Endothelial cell of umbilical vein (primary cell): ENCODE data around the gene ADRB2. TPM values are rescaled to one million over a fixed set of nuclear protein-coding genes. Genes with fewer than 3 reads are reported as not detected.

ENCODE experiments used
- BruUV-seq: library from RNA; stranded (reverse); fragments of 400-500 nt; replicated peaks from 2 replicates; lab custom pipeline; 2021; lab: Mats Ljungman, UMichigan
- CTCF ChIA-PET: fragments of 300-600, 350-600 bp; sonication (Branson Sonifier 250); formaldehyde crosslinking; loops from one replicate; lab custom pipeline; 2021; ENCODE audit warnings: antibody characterized with exemption, inconsistent platforms; lab: Charles Lee
- POLR2A ChIA-PET: fragments of 300-600, 350-600 bp; sonication (Branson Sonifier 250); formaldehyde crosslinking; loops from one replicate; lab custom pipeline; 2021; ENCODE audit warnings: antibody characterized with exemption, inconsistent platforms; lab: Charles Lee
- DNase-seq: peaks from one replicate; pipeline ENCODE4 v3.0.0-alpha.2; 2011; ENCODE audit warnings: low read depth, low spot score
- FAIRE-seq: peaks from 2 replicates; lab custom pipeline; 2011; peaks lifted over from hg19 to GRCh38; lab: Jason Lieb, UNC
- H2AFZ ChIP-seq: 2 replicates; pipeline ENCODE4 v1.6.0; 2012; ENCODE audit warnings: low read depth, low read length, control low read depth, inconsistent platforms
- H3K27ac ChIP-seq: 2 replicates; pipeline ENCODE4 v1.5.1; 2011; ENCODE audit warnings: low read depth, mild to moderate bottlenecking, control low read depth, low read length, moderate library complexity; ENCODE audit not compliant: insufficient read depth
- H3K27me3 ChIP-seq, 2 experiments: 2 replicates each; pipeline versions ENCODE4 v1.6.0 to v1.6.1; 2011; ENCODE audit warnings: low read length in 2 of 2, mixed read lengths in 1 of 2; ENCODE audit not compliant: control insufficient read depth in 2 of 2, insufficient read depth in 2 of 2
- H3K36me3 ChIP-seq, 2 experiments: 2 replicates in 1 of 2; 3 replicates in 1 of 2; pipeline ENCODE4 v1.5.1; 2011; ENCODE audit warnings: low read length in 2 of 2, mild to moderate bottlenecking in 1 of 2, moderate library complexity in 1 of 2; ENCODE audit not compliant: control insufficient read depth in 2 of 2, insufficient read depth in 2 of 2; ENCODE audit errors: extremely low read depth in 1 of 2
- H3K4me1 ChIP-seq: 3 replicates; pipeline ENCODE4 v1.5.1; 2011; ENCODE audit warnings: mild to moderate bottlenecking, low read length; ENCODE audit not compliant: control insufficient read depth, insufficient read depth; ENCODE audit errors: extremely low read depth
- H3K4me2 ChIP-seq: 2 replicates; pipeline ENCODE4 v1.6.1; 2011; ENCODE audit warnings: low read length, control low read depth, mixed read lengths; ENCODE audit not compliant: insufficient read depth
- H3K4me3 ChIP-seq, 3 experiments: fragments of 200-600 bp in 1 of 3; sonication (generic), shearing (Covaris generic) in 1 of 3; replicated peaks in 1 of 3; 2 replicates each; pipeline ENCODE4 v1.5.1; 2011 to 2016; ENCODE audit warnings: control low read depth in 3 of 3, low read length in 3 of 3, mild to moderate bottlenecking in 2 of 3, inconsistent platforms in 1 of 3, low read depth in 1 of 3, moderate library complexity in 1 of 3; ENCODE audit not compliant: insufficient read depth in 1 of 3
- H3K79me2 ChIP-seq: 2 replicates; pipeline ENCODE4 v1.6.0; 2012; ENCODE audit warnings: low read length, inconsistent platforms; ENCODE audit not compliant: control insufficient read depth, insufficient read depth
- H3K9ac ChIP-seq: replicated peaks from 2 replicates; pipeline ENCODE3; 2011; ENCODE audit warnings: low read length, control low read depth; ENCODE audit not compliant: insufficient read depth; ENCODE audit errors: extremely low read depth
- H3K9me1 ChIP-seq: replicated peaks from 3 replicates; pipeline ENCODE4 v1.6.0; 2011; ENCODE audit warnings: mild to moderate bottlenecking, low read length; ENCODE audit not compliant: control insufficient read depth, insufficient read depth; ENCODE audit errors: extremely low read depth
- H3K9me3 ChIP-seq: replicated peaks from 2 replicates; pipeline ENCODE4 v1.5.1; 2012; ENCODE audit warnings: low read length, inconsistent platforms; ENCODE audit not compliant: control insufficient read depth, insufficient read depth
- H4K20me1 ChIP-seq: replicated peaks from 2 replicates; pipeline ENCODE3; 2011; ENCODE audit warnings: mild to moderate bottlenecking, low read length; ENCODE audit not compliant: control insufficient read depth, insufficient read depth; ENCODE audit errors: extremely low read depth
- EZH2 ChIP-seq: IDR thresholded peaks from 2 replicates; pipeline ENCODE4 v1.6.1; 2012; ENCODE audit warnings: borderline replicate concordance, low read depth, mild to moderate bottlenecking, moderate library complexity, low read length, inconsistent platforms; ENCODE audit not compliant: severe bottlenecking
- FOS ChIP-seq: IDR thresholded peaks from 2 replicates; pipeline ENCODE4 v1.6.1; 2011; ENCODE audit warnings: mild to moderate bottlenecking, low read length, moderate library complexity, borderline replicate concordance; ENCODE audit not compliant: insufficient read depth
- GATA2 ChIP-seq: IDR thresholded peaks from 2 replicates; pipeline ENCODE4 v1.7.0; 2011; ENCODE audit warnings: low read depth, mild to moderate bottlenecking, moderate library complexity, mixed read lengths, low read length; ENCODE audit not compliant: insufficient read length, insufficient read depth
- JUN ChIP-seq: IDR thresholded peaks from 2 replicates; pipeline ENCODE4 v1.6.1; 2011; ENCODE audit warnings: borderline replicate concordance, low read depth; ENCODE audit not compliant: insufficient read length, insufficient read depth
- MYC ChIP-seq: IDR thresholded peaks from one replicate; pipeline ENCODE4 v1.6.1; 2011; ENCODE audit warnings: mild to moderate bottlenecking, low read depth, low read length
- POLR2A ChIP-seq: IDR thresholded peaks from 2 replicates; pipeline ENCODE4 v1.6.1; 2012; ENCODE audit warnings: low read depth, mild to moderate bottlenecking, control low read depth, low read length
- POLR2AphosphoS5 ChIP-seq: IDR thresholded peaks from 2 replicates; pipeline ENCODE4 v1.6.1; 2012; ENCODE audit warnings: low read depth, mild to moderate bottlenecking, control low read depth, low read length, moderate library complexity; ENCODE audit not compliant: insufficient read depth
- dilution Hi-C: fragments of 300-500 bp; cut with MboI; formaldehyde crosslinking; loops from one replicate; pipeline ENCODE4 v1.15.0; 2019; ENCODE audit warnings: low sequenced_read_pairs; ENCODE audit not compliant: extremely low pct_ligation_motif_present
- intact Hi-C: fragments of 100-400 bp; cut with micrococcal nuclease; formaldehyde crosslinking; loops from one replicate; pipeline ENCODE4 v1.10.0; 2022
- polyA plus RNA-seq, 4 experiments: library from polyadenylated mRNA; depleted of rRNA in 3 of 4; stranded (reverse) in 3 of 4; unstranded in 1 of 4; fragments of >200 nt; gene quantifications; 2 replicates each; pipeline versions ENCODE4 v1.2.1 to v1.2.3, GENCODE V29; 2011 to 2012; ENCODE audit warnings: missing spikeins in 1 of 4
- total RNA-seq: library from RNA; stranded (reverse); gene quantifications from 2 replicates; pipeline ENCODE4 v1.2.3, GENCODE V29; 2021
- TF ChIP-seq, protein P1 (sequence below): IDR thresholded peaks from 2 replicates; pipeline ENCODE4 v1.6.1; 2011; ENCODE audit not compliant: insufficient read depth, insufficient read length
- TF ChIP-seq, protein P2 (sequence below), 2 donors: IDR thresholded peaks; 1 replicate in 1 of 2; 2 replicates in 1 of 2; pipeline ENCODE4 v1.5.1; 2011; ENCODE audit warnings: low read length in 2 of 2, mild to moderate bottlenecking in 2 of 2, moderate library complexity in 2 of 2, control low read depth in 1 of 2, inconsistent platforms in 1 of 2, low read depth in 1 of 2; ENCODE audit not compliant: insufficient read depth in 1 of 2; ENCODE audit errors: extremely low read depth in 1 of 2

ADRB2 gene
- total and polyA plus RNA-seq, 2 donors (not counting 3 experiments of a cell fraction or from before 2014, with no cell fraction given) = 0.86 to 0.88 TPM

DNA sequence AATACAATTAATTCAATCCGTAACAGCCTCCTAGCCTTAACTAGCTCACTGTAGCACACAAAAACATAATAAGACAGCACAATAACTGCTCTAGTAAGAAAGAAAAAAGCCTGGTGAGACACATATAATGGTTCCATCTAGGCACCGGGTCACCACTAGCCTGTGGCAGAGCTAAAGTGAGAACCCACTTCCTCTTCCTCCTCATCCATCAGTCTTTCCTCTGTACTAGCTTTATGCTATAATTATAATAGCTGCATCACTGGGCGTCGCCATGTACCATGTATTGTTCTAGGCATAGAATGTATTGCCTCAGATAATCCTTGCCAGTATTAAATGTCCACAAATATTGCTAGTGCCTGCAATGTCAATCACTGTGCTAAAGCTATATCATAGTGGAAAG, 23.1 kb downstream of the ADRB2 start:
- TF ChIP-seq, protein P1, sequence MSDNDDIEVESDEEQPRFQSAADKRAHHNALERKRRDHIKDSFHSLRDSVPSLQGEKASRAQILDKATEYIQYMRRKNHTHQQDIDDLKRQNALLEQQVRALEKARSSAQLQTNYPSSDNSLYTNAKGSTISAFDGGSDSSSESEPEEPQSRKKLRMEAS = no peak
- no peak for FAIRE-seq
- Histone ChIP-seq H3K4me3 (no peak overlapping the region), H2AFZ (no peak overlapping the region), H3K36me3 (no peaks in the 10 kb centered on the region), H3K9me3 (no peaks in the 10 kb centered on the region), H3K27me3 (no peaks in the 10 kb centered on the region), H3K9me1 (no peaks in the 10 kb centered on the region), H3K4me2 (no peak overlapping the region), H3K27ac (no peak overlapping the region), H3K9ac (no peak overlapping the region), H3K4me1 (peaks cover 6% of the 10 kb centered on the region), H3K79me2 (no peaks in the 10 kb centered on the region), H4K20me1 (no peaks in the 10 kb centered on the region)
- intact Hi-C loops (no loop called here), dilution Hi-C loops (no loop called here)
- POLR2A ChIA-PET = no interaction called here
- DNase-seq = no peak
- no TSS peak for BruUV-seq
- CTCF ChIA-PET = interaction anchor here (0.9 to 1.2 kb wide), 2 partner anchors 18 to 108 kb away, joined by 3 read pairs; no protein-coding TSS in a partner anchor

DNA sequence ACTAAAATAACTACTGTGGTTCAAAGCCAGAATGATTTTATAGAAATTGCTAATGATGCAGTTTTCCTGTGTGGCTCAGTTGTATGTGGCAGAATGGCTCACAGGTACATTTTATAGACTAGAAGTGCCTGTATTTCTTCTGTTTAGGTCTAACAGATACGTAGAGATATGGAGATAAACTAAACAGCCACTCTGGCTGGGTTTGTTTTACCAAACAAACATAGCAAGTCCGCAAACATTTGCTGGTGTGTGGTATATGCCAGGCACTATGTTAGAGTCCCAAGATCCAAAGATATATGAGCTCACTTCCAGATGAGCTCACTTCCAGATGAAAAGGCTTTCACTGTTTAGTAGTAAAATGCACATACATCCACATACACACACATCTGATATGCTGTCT, 24.4 kb downstream of the ADRB2 start:
- POLR2A ChIA-PET = no interaction called here
- no peak for FAIRE-seq
- dilution Hi-C loops = no loop called here

More for the DNA sequence above, 24.4 kb downstream of the ADRB2 start:
- TF ChIP-seq EZH2 = no peak
- TF ChIP-seq FOS = no peak
- no peak for TF ChIP-seq POLR2AphosphoS5
- TF ChIP-seq, protein P1 = no peak
- TF ChIP-seq GATA2 = no peak
- TF ChIP-seq, protein P2, sequence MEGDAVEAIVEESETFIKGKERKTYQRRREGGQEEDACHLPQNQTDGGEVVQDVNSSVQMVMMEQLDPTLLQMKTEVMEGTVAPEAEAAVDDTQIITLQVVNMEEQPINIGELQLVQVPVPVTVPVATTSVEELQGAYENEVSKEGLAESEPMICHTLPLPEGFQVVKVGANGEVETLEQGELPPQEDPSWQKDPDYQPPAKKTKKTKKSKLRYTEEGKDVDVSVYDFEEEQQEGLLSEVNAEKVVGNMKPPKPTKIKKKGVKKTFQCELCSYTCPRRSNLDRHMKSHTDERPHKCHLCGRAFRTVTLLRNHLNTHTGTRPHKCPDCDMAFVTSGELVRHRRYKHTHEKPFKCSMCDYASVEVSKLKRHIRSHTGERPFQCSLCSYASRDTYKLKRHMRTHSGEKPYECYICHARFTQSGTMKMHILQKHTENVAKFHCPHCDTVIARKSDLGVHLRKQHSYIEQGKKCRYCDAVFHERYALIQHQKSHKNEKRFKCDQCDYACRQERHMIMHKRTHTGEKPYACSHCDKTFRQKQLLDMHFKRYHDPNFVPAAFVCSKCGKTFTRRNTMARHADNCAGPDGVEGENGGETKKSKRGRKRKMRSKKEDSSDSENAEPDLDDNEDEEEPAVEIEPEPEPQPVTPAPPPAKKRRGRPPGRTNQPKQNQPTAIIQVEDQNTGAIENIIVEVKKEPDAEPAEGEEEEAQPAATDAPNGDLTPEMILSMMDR (IDR thresholded peaks at IDR 0.05; ENCODE audit: extremely low read depth in 1 of 2, insufficient read depth in 1 of 2, low read depth in 1 of 2, low read length in 2 of 2) = no peak
- TF ChIP-seq POLR2A = no peak
- TF ChIP-seq JUN = no peak
- no peak for TF ChIP-seq MYC
- intact Hi-C loops = no loop called here
- no peaks in the 10 kb centered on the region for H3K36me3 ChIP-seq
- no peak for DNase-seq
- H3K9me3 ChIP-seq = no peaks in the 10 kb centered on the region
- no peaks in the 10 kb centered on the region for H3K79me2 ChIP-seq
- no peak overlapping the region for H3K9ac ChIP-seq
- CTCF ChIA-PET = interaction anchor here (0.9 to 1.7 kb wide), 8 partner anchors 17 to 264 kb away, joined by 3 to 7 read pairs (median 4); partner anchors contain the start of gene ADRB2
- H2AFZ ChIP-seq = no peak overlapping the region
- H3K4me2 ChIP-seq = no peak overlapping the region
- no peaks in the 10 kb centered on the region for H4K20me1 ChIP-seq
- H3K27ac ChIP-seq = no peak overlapping the region
- no peaks in the 10 kb centered on the region for H3K27me3 ChIP-seq
- no peak overlapping the region for H3K4me3 ChIP-seq
- no peaks in the 10 kb centered on the region for H3K4me1 ChIP-seq
- no TSS peak for BruUV-seq
- no peaks in the 10 kb centered on the region for H3K9me1 ChIP-seq
